HepG2 (cell line): ENCODE measurements around the gene SMC1B. TPM values are rescaled to one million over a fixed set of nuclear protein-coding genes. Genes with fewer than 3 reads are reported as not detected.

Experiments
- ATAC-seq: fragments of 200-7000 bp; cut with Tn5 transposase; 3 replicates; pipeline ENCODE4 v1.9.1; 2020; ENCODE audit warnings: mild to moderate bottlenecking, moderate library complexity
- BruUV-seq: library from RNA; stranded (reverse); fragments of 400-500 nt; replicated peaks from 2 replicates; lab custom pipeline; 2021; lab: Mats Ljungman, UMichigan
- CTCF ChIA-PET: fragments of 300-600 bp; formaldehyde crosslinking; extraction: SDS; loops from one replicate; lab custom pipeline; 2021; ENCODE audit warnings: low total read pairs, inconsistent platforms, low intra/inter-chr PET ratio; lab: Yijun Ruan, JAX
- POLR2A ChIA-PET: fragments of 350-600 bp; sonication (Branson Sonifier 250); formaldehyde crosslinking; loops from one replicate; lab custom pipeline; 2020; ENCODE audit warnings: antibody characterized with exemption, inconsistent platforms; lab: Yijun Ruan, JAX
- DNase-seq: peaks from one replicate; pipeline ENCODE4 v3.0.0-alpha.2; 2015; ENCODE audit warnings: low spot score
- FAIRE-seq: peaks from 3 replicates; lab custom pipeline; 2011; peaks lifted over from hg19 to GRCh38; lab: Jason Lieb, UNC
- H2AFZ ChIP-seq: one replicate; pipeline ENCODE4 v1.6.1; 2011; ENCODE audit warnings: low read length, inconsistent platforms
- H3K27ac ChIP-seq: fragments of 300-600 bp; 3 replicates; pipeline ENCODE4 v1.8.0; 2011; ENCODE audit warnings: mixed run types, mild to moderate bottlenecking, mixed read lengths, low read length, inconsistent platforms; ENCODE audit not compliant: insufficient read depth; ENCODE audit errors: extremely low read length
- H3K27me3 ChIP-seq, 2 experiments: fragments of 200-600 bp in 1 of 2; 2 replicates in 1 of 2; 3 replicates in 1 of 2; pipeline versions ENCODE4 v1.6.0 to v1.8.0; 2011; ENCODE audit warnings: low read length in 2 of 2, mild to moderate bottlenecking in 2 of 2, moderate library complexity in 2 of 2, inconsistent platforms in 1 of 2; ENCODE audit not compliant: insufficient read depth in 2 of 2, control insufficient read depth in 1 of 2
- H3K36me3 ChIP-seq, 2 experiments: fragments of 200-600 bp in 1 of 2; replicated peaks in 1 of 2; 2 replicates in 1 of 2; 3 replicates in 1 of 2; pipeline versions ENCODE4 v1.5.1 to v1.8.0; 2011; ENCODE audit warnings: low read length in 2 of 2, inconsistent platforms in 1 of 2; ENCODE audit not compliant: insufficient read depth in 2 of 2, control insufficient read depth in 1 of 2
- H3K4me1 ChIP-seq: 2 replicates; pipeline ENCODE4 v1.5.1; 2012; ENCODE audit warnings: low read length, inconsistent platforms; ENCODE audit not compliant: insufficient read depth
- H3K4me2 ChIP-seq: 2 replicates; pipeline ENCODE4 v1.6.0; 2011; ENCODE audit warnings: low read depth, low read length, inconsistent platforms
- H3K4me3 ChIP-seq, 3 experiments: fragments of 200-600 bp in 1 of 3; sonication (generic), shearing (Covaris generic) in 1 of 3; replicated peaks in 1 of 3; 2 replicates each; pipeline ENCODE4 v1.5.1; 2011 to 2016; ENCODE audit warnings: low read length in 3 of 3, inconsistent platforms in 2 of 3, low read depth in 2 of 3, mild to moderate bottlenecking in 2 of 3, control low read depth in 1 of 3, mixed read lengths in 1 of 3; ENCODE audit not compliant: insufficient read depth in 1 of 3
- H3K79me2 ChIP-seq: one replicate; pipeline ENCODE4 v1.6.1; 2011; ENCODE audit warnings: low read length, inconsistent platforms; ENCODE audit not compliant: insufficient read depth
- H3K9ac ChIP-seq: 2 replicates; pipeline ENCODE4 v1.6.0; 2011; ENCODE audit warnings: mild to moderate bottlenecking, low read depth, low read length, inconsistent platforms; ENCODE audit not compliant: insufficient read depth
- H3K9me3 ChIP-seq: 2 replicates; pipeline ENCODE4 v1.5.1; 2012; ENCODE audit warnings: mild to moderate bottlenecking, low read length
- H4K20me1 ChIP-seq: 2 replicates; pipeline ENCODE4 v1.6.0; 2011; ENCODE audit warnings: inconsistent platforms, mild to moderate bottlenecking, low read length, moderate library complexity; ENCODE audit not compliant: insufficient read depth
- ASH2L ChIP-seq: fragments of 300-600, 200-600 bp; sonication (generic); IDR thresholded peaks from 2 replicates; pipeline ENCODE4 v1.7.0; 2017; ENCODE audit warnings: low read depth, mild to moderate bottlenecking, moderate library complexity, mixed read lengths, low read length; ENCODE audit not compliant: insufficient read length
- FOXM1 ChIP-seq: sonication (generic); formaldehyde crosslinking; IDR thresholded peaks from 2 replicates; pipeline ENCODE4 v1.5.0; 2020; ENCODE audit warnings: missing genetic modification reagents
- FOXO4 ChIP-seq: sonication (generic); formaldehyde crosslinking; conservative IDR thresholded peaks from 2 replicates; pipeline ENCODE4 v1.8.1; 2023; ENCODE audit warnings: missing genetic modification reagents
- HNF4A ChIP-seq: sonication (generic); formaldehyde crosslinking; IDR thresholded peaks from 2 replicates; pipeline ENCODE4 v1.4.0; 2020; ENCODE audit warnings: missing genetic modification reagents
- KDM3A ChIP-seq: IDR thresholded peaks from 2 replicates; pipeline ENCODE4 v1.6.1; 2018; ENCODE audit warnings: low read depth, missing compliant biosample characterization
- KLF15 ChIP-seq: sonication (generic); formaldehyde crosslinking; IDR thresholded peaks from 2 replicates; pipeline ENCODE4 v1.8.1; 2023; ENCODE audit warnings: borderline replicate concordance, mild to moderate bottlenecking, inconsistent platforms, missing genetic modification reagents, mixed read lengths
- KMT2A ChIP-seq: sonication (generic); formaldehyde crosslinking; IDR thresholded peaks from 2 replicates; pipeline ENCODE4 v1.4.0; 2020; ENCODE audit warnings: missing genetic modification reagents
- SP5 ChIP-seq: IDR thresholded peaks from 2 replicates; pipeline ENCODE4 v1.6.1; 2016; ENCODE audit warnings: low read depth, borderline replicate concordance
- THAP11 ChIP-seq: IDR thresholded peaks from 2 replicates; pipeline ENCODE4 v1.6.1; 2016; ENCODE audit warnings: missing biosample characterization, missing genetic modification reagents
- ZNF20 ChIP-seq: sonication (generic); formaldehyde crosslinking; IDR thresholded peaks from 2 replicates; pipeline ENCODE4 v1.4.0; 2020; ENCODE audit warnings: mild to moderate bottlenecking, moderate library complexity, missing genetic modification reagents
- ZNF3 ChIP-seq: IDR thresholded peaks from 2 replicates; pipeline ENCODE4 v1.7.0; 2017; ENCODE audit warnings: inconsistent platforms
- ZNF781 ChIP-seq: sonication (generic); formaldehyde crosslinking; IDR thresholded peaks from 2 replicates; pipeline ENCODE4 v1.5.1; 2020; ENCODE audit warnings: borderline replicate concordance, mild to moderate bottlenecking, missing genetic modification reagents; ENCODE audit errors: not compliant biosample characterization
- ZZZ3 ChIP-seq: sonication (generic); formaldehyde crosslinking; IDR thresholded peaks from 2 replicates; pipeline ENCODE4 v1.4.0; 2020; ENCODE audit warnings: missing genetic modification reagents, mild to moderate bottlenecking, borderline replicate concordance
- WGBS: methylation state at CpG from one replicate; pipeline ENCODE4 v1.1.6; 2017; ENCODE audit warnings: low lambda C conversion rate; 5-methylcytosine and 5-hydroxymethylcytosine counted together
- in situ Hi-C: cut with HindIII; loops from 2 replicates; pipeline ENCODE4 v1.10.0; 2017; ENCODE audit warnings: low pct_unique_long_range_greater_than_20kb; ENCODE audit not compliant: extremely low pct_ligation_motif_present
- intact Hi-C: fragments of 100-400 bp; cut with micrococcal nuclease; formaldehyde crosslinking; loops from one replicate; pipeline ENCODE4 v1.10.0; 2022; ENCODE audit not compliant: unreplicated experiment
- polyA plus RNA-seq, 8 experiments: library from polyadenylated mRNA; depleted of rRNA in 3 of 8; stranded (reverse) in 7 of 8; unstranded in 1 of 8; fragments of >200 nt; fragmentation: Illumina TruSeq in 4 of 8; extraction: Trizol in 4 of 8; gene quantifications; 2 replicates each; pipeline versions ENCODE4 v1.2.1 to v1.2.3, GENCODE V29; 2011 to 2016; ENCODE audit warnings: low read depth in 4 of 8, missing spikeins in 1 of 8, mixed read lengths in 1 of 8; ENCODE audit not compliant: insufficient read depth in 1 of 8
- total RNA-seq, 5 experiments: library from RNA; depleted of rRNA; stranded (reverse); fragments of >200 nt; fragmentation: Illumina TruSeq; extraction: Trizol; gene quantifications; 2 replicates each; pipeline ENCODE4 v1.2.3, GENCODE V29; 2016; ENCODE audit warnings: low read depth in 1 of 5
- TF ChIP-seq, protein P1 (sequence below): sonication (generic); formaldehyde crosslinking; IDR thresholded peaks from 2 replicates; pipeline ENCODE4 v1.4.0; 2020; ENCODE audit warnings: missing genetic modification reagents, mild to moderate bottlenecking, borderline replicate concordance
- TF ChIP-seq, protein P2 (sequence below): sonication (generic); formaldehyde crosslinking; IDR thresholded peaks from 2 replicates; pipeline ENCODE4 v1.4.0; 2020; ENCODE audit warnings: missing genetic modification reagents, borderline replicate concordance
- TF ChIP-seq, protein P3 (sequence below): IDR thresholded peaks from 2 replicates; pipeline ENCODE4 v1.6.1; 2016; ENCODE audit warnings: missing genetic modification reagents, missing compliant biosample characterization
- TF ChIP-seq, protein P4 (sequence below): sonication (generic); formaldehyde crosslinking; IDR thresholded peaks from 2 replicates; pipeline ENCODE4 v1.5.1; 2020; ENCODE audit warnings: missing genetic modification reagents, mild to moderate bottlenecking, borderline replicate concordance

Gene SMC1B
- total and polyA plus RNA-seq, 2 of the 13 experiments (the other 11 are each of a cell fraction or from before 2014, with no cell fraction given), result not detected

- TF ChIP-seq KMT2A (CRISPR knock-in tag) (no peak), SP5 (CRISPR knock-in tag) (no peak)
Measured at GRCh38 chr22:45303181-45303580, 110.2 kb downstream of the SMC1B start (continued).

- no peaks in the 10 kb centered on the region; a peak in 1 of 5 replicates for H3K36me3 ChIP-seq
- H3K27me3 ChIP-seq, result no peaks in the 10 kb centered on the region; a peak in 1 of 5 replicates
- H3K9me3 ChIP-seq, result no peaks in the 10 kb centered on the region
- no peak overlapping the region for H2AFZ ChIP-seq
- ChIA-PET POLR2A (interaction anchor here (0.7 kb wide), 1 partner anchor 812 kb away, joined by 3 read pairs; no protein-coding TSS in a partner anchor), CTCF (no interaction called here)
- in situ Hi-C loops (no loop called here), intact Hi-C loops (no loop called here)
- no peak overlapping the region for H3K9ac ChIP-seq
- H3K4me3 ChIP-seq, result no peak overlapping the region
- no peaks in the 10 kb centered on the region for H3K79me2 ChIP-seq
- DNase-seq (no peak), ATAC-seq (no peak), FAIRE-seq (no peak)
- H4K20me1 ChIP-seq, result no peaks in the 10 kb centered on the region
- 86% methylated on average over 8 of the region's 8 CpGs for WGBS
- peaks cover 37% of the 10 kb centered on the region for H3K4me1 ChIP-seq
- H3K27ac ChIP-seq, result no peak overlapping the region
- H3K4me2 ChIP-seq, result no peak overlapping the region
- BruUV-seq, result no TSS peak
- TF ChIP-seq KLF15 (CRISPR knock-in tag) (no peak), SP5 (CRISPR knock-in tag) (no peak), ASH2L (no peak), ZZZ3 (no peak), ZNF20 (no peak), FOXM1 (CRISPR knock-in tag) (no peak), FOXO4 (CRISPR knock-in tag) (no peak), THAP11 (no peak), ZNF3 (no peak), HNF4A (no peak), ZNF781 (CRISPR knock-in tag) (no peak), KDM3A (CRISPR knock-in tag) (no peak)
- TF ChIP-seq, protein P1, sequence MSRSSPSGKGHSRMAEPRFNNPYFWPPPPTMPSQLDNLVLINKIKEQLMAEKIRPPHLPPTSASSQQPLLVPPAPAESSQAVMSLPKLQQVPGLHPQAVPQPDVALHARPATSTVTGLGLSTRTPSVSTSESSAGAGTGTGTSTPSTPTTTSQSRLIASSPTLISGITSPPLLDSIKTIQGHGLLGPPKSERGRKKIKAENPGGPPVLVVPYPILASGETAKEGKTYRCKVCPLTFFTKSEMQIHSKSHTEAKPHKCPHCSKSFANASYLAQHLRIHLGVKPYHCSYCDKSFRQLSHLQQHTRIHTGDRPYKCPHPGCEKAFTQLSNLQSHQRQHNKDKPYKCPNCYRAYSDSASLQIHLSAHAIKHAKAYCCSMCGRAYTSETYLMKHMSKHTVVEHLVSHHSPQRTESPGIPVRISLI (CRISPR knock-in tag), result no peak
- TF ChIP-seq, protein P2, sequence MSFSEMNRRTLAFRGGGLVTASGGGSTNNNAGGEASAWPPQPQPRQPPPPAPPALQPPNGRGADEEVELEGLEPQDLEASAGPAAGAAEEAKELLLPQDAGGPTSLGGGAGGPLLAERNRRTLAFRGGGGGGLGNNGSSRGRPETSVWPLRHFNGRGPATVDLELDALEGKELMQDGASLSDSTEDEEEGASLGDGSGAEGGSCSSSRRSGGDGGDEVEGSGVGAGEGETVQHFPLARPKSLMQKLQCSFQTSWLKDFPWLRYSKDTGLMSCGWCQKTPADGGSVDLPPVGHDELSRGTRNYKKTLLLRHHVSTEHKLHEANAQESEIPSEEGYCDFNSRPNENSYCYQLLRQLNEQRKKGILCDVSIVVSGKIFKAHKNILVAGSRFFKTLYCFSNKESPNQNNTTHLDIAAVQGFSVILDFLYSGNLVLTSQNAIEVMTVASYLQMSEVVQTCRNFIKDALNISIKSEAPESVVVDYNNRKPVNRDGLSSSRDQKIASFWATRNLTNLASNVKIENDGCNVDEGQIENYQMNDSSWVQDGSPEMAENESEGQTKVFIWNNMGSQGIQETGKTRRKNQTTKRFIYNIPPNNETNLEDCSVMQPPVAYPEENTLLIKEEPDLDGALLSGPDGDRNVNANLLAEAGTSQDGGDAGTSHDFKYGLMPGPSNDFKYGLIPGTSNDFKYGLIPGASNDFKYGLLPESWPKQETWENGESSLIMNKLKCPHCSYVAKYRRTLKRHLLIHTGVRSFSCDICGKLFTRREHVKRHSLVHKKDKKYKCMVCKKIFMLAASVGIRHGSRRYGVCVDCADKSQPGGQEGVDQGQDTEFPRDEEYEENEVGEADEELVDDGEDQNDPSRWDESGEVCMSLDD, result no peak
- TF ChIP-seq, protein P3, sequence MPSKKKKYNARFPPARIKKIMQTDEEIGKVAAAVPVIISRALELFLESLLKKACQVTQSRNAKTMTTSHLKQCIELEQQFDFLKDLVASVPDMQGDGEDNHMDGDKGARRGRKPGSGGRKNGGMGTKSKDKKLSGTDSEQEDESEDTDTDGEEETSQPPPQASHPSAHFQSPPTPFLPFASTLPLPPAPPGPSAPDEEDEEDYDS (CRISPR knock-in tag), result no peak
- TF ChIP-seq, protein P4, sequence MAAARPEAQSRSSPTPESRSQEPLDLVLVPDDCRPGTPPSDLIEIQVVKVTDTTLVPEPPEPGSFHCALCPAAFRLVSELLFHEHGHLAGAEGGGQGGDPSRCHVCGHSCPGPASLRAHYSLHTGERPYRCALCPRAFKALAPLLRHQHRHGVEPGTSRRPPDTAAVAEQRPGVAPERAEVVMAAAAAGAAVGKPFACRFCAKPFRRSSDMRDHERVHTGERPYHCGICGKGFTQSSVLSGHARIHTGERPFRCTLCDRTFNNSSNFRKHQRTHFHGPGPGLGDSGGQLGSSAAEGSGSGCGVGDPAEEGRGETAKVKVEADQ (CRISPR knock-in tag), result no peak
Measured at GRCh38 chr22:45302751-45303150, 110.6 kb downstream of the SMC1B start.
